GM19351 (cell line): Measurements from ENCODE around the gene DCTN3.

Experiments
- ATAC-seq: cut with Tn5 transposase; IDR thresholded peaks from one replicate; pipeline ENCODE4 v1.9.1; 2021; ENCODE audit warnings: mild to moderate bottlenecking, moderate library complexity; ENCODE audit not compliant: unreplicated experiment

Gene DCTN3

GRCh38 chr9:34620061-34620994 lies at the start of gene DCTN3:
Gene DCTN3, minus strand, starts transcription at chr9:34620495. Its CDS starts 31 bp downstream, at chr9:34620464.
- peak; percentile 100 for ATAC-seq

DNA sequence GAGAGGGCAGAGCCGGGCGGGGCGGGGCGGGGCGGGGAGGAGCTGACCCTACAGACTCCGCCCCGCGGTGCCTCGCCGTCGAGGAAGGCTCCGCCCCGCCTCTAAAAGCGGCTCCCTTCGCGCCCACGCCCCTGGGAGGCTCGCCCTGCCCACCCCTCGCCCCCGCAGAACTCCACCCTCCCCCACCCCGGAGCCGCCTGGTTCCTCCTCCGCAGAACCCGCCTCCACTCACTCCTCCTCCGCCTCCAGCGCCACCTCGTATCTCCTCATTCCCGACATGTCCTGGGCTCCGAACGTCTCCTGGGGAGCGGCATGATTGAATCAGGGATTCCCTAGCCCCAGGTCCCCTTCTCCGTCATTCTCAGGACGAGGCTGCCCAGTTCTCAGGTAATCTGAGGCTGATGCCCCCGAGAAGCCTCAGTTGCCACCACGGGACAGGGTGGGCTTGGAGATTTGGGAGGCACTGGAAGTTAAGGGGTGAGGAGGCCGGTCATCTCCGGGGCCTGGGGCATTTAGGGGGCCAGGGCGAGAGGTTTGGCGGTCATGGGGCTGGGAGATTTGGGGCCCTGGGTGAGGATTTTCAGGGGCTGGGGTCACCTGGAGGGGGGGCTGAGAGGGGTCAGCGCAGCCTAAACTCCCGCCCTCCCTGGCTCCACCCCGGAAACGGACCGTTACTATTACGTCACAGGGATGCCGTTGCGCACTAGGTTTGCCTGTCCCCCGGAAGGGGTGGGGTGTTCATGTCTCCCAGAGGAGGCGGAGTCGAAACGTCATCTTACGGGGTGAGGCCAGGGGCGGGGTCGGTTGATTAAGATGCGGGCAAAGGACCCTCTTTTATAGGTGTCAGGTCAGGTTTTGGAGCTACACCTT lies 45.3 kb upstream of the DCTN3 start:
- ATAC-seq = peak; percentile 72

- ATAC-seq = peak; percentile 12
Measured at GRCh38 chr9:34665067-34665380, 44.7 kb upstream of the DCTN3 start.

GRCh38 chr9:34664281-34665066 lies 44.2 kb upstream of the DCTN3 start:
- ATAC-seq = peak; percentile 60

DNA sequence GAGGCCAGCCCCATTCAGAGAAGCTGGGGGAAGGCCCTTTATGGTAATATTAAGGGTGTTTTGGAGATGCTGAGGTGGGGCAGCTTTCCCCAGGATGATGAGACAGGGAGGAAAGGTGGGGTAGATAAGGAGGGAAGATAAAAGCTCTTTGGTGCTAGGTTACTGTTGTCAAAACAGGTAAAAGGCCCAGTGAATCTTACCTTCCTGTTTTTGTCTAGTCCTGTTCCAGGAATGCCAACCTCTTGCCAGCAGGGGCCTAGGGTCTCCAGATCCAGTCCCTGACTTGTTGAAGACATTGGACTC lies 43.0 kb upstream of the DCTN3 start:
- no peak for ATAC-seq

DNA sequence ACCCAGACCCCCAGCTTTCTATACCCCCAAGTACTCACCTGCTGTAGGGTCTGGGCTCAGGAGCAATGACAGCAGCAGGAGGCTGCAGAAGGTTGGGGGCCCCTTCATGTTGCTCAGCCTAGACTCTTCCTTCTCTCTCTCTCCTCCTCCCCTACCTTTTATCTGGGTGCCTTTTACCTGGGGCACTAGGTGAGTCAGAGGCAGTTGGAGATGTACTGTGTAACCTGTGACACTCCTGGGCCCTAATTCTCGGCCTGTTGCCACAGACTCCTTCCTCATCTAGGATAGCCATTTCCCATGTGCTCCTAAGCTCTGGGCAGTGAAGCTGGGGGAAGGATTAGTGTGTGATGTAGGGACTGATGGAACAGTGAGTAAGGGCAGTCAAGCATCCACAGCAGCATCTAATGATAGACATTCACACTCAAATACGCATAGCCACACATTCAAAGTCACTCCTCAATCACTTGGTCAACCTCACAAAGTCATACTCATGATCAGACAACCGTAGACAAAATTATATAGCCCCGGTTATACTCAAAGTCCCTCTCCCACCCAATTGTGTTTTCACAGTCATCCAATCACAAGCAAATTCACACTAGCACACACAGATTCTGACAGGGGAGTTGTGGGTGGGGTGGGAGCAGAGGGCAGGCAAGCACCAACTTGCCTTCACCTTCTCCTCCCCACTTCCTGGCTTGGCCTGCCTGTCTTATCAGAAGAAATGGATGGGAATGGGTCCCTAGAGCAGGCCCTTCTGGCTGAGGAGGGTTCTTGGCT lies 42.4 kb upstream of the DCTN3 start, which contains the start of gene CCL27:
Gene CCL27 (minus strand): TSS at position 132 of the 777 bp plus-strand sequence. CDS start 24 bp downstream, at position 108.
- ATAC-seq = no peak

DNA sequence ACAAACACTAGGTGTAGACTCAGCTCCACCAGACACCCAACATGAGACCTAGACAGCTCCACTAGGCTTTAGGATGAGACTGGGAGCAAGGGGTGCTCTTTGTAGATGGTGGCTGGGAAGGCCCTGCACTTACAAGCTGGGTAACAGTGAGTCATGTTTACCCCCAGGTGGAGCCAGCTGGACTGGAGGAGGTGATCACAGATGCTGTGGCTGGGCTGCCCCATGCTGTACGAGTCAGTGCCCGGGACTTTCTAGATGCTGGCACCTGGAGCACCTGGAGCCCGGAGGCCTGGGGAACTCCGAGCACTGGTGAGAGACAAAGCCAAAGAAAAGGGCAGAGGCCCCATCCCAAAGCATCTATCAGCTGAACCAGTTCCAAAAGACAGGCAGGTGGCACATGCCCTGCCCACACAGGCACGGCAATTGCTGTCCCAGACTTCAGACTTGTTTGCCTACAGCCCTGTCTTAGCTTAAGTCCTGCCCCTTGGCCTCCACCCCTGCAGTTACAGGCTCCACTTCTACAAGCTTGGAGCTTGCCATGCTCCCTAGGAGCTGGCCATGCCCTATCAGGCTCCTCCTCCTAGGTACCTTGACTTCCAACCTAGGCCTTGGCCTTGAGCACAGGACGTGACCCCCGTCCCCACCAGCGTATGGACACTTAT lies 39.4 kb upstream of the DCTN3 start:
- no peak for ATAC-seq

DNA sequence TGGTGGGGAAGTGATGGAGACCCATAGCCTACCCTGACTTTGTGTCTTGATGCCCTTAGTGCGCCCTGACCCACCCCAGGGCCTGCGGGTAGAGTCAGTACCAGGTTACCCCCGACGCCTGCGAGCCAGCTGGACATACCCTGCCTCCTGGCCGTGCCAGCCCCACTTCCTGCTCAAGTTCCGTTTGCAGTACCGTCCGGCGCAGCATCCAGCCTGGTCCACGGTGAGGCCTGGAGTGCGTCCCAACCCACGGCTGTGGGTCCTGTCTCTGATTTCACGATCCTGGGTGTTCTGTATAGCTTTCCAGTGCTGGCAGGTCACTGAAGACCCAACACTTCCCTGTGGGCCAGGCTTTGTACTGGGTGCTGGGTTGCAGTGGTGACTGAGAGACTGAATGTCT lies 38.2 kb upstream of the DCTN3 start:
- ATAC-seq = no peak

DNA sequence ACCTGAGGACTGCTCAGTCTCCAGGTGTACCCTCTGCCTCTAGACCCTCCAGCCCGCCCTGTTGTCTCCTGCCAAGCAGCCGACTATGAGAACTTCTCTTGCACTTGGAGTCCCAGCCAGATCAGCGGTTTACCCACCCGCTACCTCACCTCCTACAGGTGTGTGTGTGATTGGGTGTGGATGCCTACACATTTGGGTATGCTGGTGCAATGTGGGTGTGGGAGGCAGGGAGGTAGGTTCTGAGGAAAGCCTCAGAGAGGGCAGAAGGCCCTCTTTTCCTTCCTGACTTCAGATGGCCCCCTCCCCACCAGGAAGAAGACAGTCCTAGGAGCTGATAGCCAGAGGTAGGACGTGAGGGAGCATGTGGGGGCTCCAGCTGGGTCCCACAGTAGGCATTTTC lies 36.7 kb upstream of the DCTN3 start:
- no peak for ATAC-seq

DNA sequence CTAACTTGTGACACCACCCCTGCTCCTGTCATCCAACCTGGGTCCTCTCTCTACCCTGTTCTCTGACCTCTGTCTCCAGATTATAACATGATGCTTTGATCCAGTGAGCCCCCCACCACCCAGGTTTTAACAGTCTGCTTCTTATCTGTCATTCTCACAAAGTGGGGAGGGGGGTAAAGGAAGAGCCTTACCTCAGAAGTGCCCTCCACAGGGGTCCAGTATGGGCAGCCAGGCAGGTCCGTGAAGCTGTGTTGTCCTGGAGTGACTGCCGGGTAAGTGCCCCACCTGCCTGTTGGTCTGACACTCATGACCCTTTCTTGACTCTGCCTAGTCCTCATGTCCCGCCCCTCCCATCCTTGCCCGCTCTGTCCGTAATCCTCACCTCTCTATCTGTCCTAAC lies 35.1 kb upstream of the DCTN3 start:
- ATAC-seq = no peak

DNA sequence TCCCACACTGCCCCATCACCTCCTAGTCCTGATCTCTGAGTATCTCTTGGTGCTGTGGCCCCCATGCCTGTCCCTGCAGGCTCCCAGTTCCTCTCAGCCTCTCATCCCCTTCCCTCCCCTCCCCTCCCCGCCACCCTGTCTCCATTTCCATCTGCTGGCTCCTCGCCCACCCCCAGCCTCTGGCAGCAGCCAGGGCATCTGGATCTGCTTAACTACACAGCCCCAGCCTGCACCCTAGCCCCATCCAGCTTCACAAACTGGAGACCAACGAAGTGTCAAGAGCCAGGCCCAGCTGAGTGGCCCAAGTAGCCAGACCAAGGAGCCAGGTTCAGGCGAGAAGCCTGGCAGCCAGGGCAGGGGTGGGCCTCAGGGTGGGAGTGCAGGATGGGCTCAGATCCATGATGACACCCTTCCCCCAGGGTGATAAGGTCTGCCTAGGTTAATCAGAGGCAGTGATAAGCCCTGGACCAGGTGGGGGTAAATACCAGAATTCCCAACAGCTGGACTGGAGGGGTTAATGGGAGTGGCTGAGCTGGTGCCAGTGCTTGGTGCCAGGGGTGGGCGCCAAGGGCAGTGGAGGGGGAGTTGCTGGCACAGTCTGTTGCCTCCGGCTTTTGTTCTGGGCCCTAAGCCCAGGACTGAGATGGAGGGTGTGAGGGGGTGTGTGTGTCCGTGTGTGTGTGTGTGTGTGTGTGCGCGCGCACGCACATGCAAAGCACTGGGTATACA lies 34.2 kb upstream of the DCTN3 start:
- no peak for ATAC-seq

- ATAC-seq = no peak
Measured at GRCh38 chr9:34653151-34654072, 33.1 kb upstream of the DCTN3 start.

GRCh38 chr9:34652602-34653000 lies 32.3 kb upstream of the DCTN3 start:
- no peak for ATAC-seq

GRCh38 chr9:34651876-34652601 lies 31.7 kb upstream of the DCTN3 start, which contains the start of gene IL11RA:
Gene IL11RA, plus strand, starts transcription at chr9:34652185. Its CDS starts 3,033 bp downstream, at chr9:34655218.
- ATAC-seq = peak; percentile 40

DNA sequence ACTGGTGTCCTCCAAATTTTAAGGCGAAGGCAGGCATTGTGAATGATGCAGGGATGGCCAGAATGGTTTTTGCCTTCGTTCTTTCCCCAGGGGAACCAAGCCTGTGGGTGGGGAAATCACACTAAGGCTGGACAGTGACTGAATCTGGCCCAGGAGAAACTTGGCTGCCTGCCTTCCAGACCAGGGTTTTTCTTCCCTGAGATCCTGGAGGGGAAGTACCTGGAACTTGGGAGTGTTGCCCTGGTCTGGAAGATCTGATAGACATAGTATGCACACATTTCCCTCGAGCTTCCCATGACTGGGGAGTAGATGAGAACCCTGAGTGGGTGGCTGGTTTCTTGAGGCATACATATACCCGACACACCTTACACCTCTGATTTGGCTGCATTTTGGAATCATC lies 31.0 kb upstream of the DCTN3 start:
- ATAC-seq = no peak

DNA sequence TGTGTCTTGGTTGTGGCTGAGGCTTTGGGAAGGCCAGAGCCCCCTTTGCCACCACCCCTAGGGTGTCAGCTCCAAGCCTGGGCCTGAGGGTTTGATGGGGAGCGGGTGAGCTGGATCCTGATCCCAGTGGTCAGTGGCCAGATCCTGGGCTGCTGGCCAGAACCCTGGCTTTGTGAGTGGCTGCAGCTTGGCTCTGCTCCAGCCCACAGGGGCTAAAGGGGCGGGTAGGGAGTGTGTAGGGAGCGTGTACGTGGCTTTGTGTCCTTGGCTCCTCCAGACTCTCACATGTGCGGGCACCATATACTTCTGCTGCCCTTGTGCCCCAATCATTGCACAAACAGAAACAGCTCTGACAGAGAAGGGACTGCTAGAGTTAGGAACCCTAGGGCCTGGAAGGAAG lies 30.5 kb upstream of the DCTN3 start:
- ATAC-seq = no peak

- ATAC-seq = no peak
Measured at GRCh38 chr9:34648673-34649072, 28.4 kb upstream of the DCTN3 start.
